Tibial artery (tissue), 4 donors: ENCODE data around the gene SOST.

Experiments used
- DNase-seq, 2 donors: peaks; one replicate each; pipeline ENCODE4 v3.0.0-alpha.2; 2019
- H3K27ac ChIP-seq, 2 donors: fragments of 200-600 bp; sonication (generic) in 1 of 2; 1 replicate in 1 of 2; 2 replicates in 1 of 2; pipeline ENCODE4 v1.5.1; 2018 to 2019; ENCODE audit warnings: mild to moderate bottlenecking in 1 of 2
- H3K27me3 ChIP-seq, 2 donors: fragments of 200-600 bp; sonication (generic) in 1 of 2; one replicate each; pipeline versions ENCODE4 v1.5.1 to v1.6.0; 2016 to 2019
- H3K36me3 ChIP-seq, 3 donors: fragments of 200-600 bp; sonication (generic) in 2 of 3; one replicate each; pipeline ENCODE4 v1.5.1; 2016 to 2019; ENCODE audit warnings: mild to moderate bottlenecking in 2 of 3
- H3K4me1 ChIP-seq, 4 donors: fragments of 200-600 bp; sonication (generic) in 2 of 4; 1 replicate in 3 of 4; 2 replicates in 1 of 4; pipeline ENCODE4 v1.5.1; 2016 to 2019
- H3K4me3 ChIP-seq, 2 donors: fragments of 200-600 bp; sonication (generic) in 1 of 2; 1 replicate in 1 of 2; 2 replicates in 1 of 2; pipeline ENCODE4 v1.5.1; 2018 to 2019; ENCODE audit warnings: mild to moderate bottlenecking in 2 of 2
- H3K9me3 ChIP-seq, 3 donors: fragments of 200-600 bp; sonication (generic) in 1 of 3; one replicate each; pipeline ENCODE4 v1.5.1; 2016 to 2019
- CTCF ChIP-seq, 2 experiments: fragments of 200-600 bp in 1 of 2; fragments of 450-650 bp in 1 of 2; IDR thresholded peaks; one replicate each; pipeline ENCODE4 v1.5.1; 2017 to 2019; ENCODE audit warnings: antibody characterized with exemption in 2 of 2, mild to moderate bottlenecking in 1 of 2, moderate library complexity in 1 of 2
- intact Hi-C: fragments of 100-400 bp; cut with DNase I; formaldehyde crosslinking; loops from one replicate; pipeline ENCODE4 v1.15.0; 2023; ENCODE audit warnings: low total_unique reads

SOST gene

GRCh38 chr17:43707184-43707583 lies 51.4 kb downstream of the SOST start:
- DNase-seq, result no peak
- H3K4me3 ChIP-seq, result no peak overlapping the region
- no peaks in the 10 kb centered on the region for H3K4me1 ChIP-seq
- H3K27me3 ChIP-seq, result no peaks in the 10 kb centered on the region
- intact Hi-C loops, result no loop called here
- H3K36me3 ChIP-seq, result no peaks in the 10 kb centered on the region
- no peak overlapping the region for H3K27ac ChIP-seq
- no peaks in the 10 kb centered on the region for H3K9me3 ChIP-seq
- no peak for TF ChIP-seq CTCF (IDR thresholded peaks at IDR 0.05)

DNA sequence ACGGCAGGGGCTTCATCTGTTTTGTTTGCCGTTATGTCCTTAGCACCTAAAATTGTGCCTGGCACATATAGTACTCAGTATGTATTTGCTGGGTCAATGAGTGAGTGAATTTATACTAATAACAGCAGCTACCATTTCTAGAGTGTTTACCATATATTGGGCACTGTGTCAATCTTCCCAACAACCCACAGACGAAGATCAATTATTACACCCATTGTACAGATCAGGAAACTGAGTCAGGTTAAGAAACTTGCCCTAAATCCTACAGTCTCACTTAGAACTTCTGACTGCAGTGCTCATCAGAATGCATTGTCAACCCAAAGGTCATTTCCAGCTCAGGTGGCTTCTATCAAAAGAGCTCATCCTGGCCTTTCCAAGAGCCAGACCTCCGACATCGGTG lies 52.4 kb downstream of the SOST start:
- Histone ChIP-seq H3K27ac (no peak overlapping the region), H3K4me1 (no peaks in the 10 kb centered on the region), H3K27me3 (no peaks in the 10 kb centered on the region), H3K4me3 (no peak overlapping the region), H3K9me3 (no peaks in the 10 kb centered on the region), H3K36me3 (no peaks in the 10 kb centered on the region)
- no peak for DNase-seq
- no peak for TF ChIP-seq CTCF (IDR thresholded peaks at IDR 0.05)
- intact Hi-C loops, result no loop called here
